H9 (cell line): Measurements from ENCODE around the gene POTEE. TPM values are rescaled to one million over a fixed set of nuclear protein-coding genes. Genes with fewer than 3 reads are reported as not detected.
A peak's percentile ranks its signal among the peaks of the same experiment; 100 is the strongest.
"Not testable (repeated sequence)": the region's sequence is repeated elsewhere in the genome, so short reads cannot be mapped to it uniquely, and the experiment has no call there.

Experiments
- DNase-seq: peaks from one replicate; pipeline ENCODE4 v3.0.0-alpha.2; 2017
- H2AFZ ChIP-seq: one replicate; pipeline ENCODE4 v1.6.1; 2013; ENCODE audit warnings: mild to moderate bottlenecking, low read length, control low read depth, moderate library complexity
- H2AK5ac ChIP-seq: 2 replicates; pipeline ENCODE4 v1.6.1; 2013; ENCODE audit warnings: low read length, control low read depth, mixed read lengths; ENCODE audit not compliant: insufficient read length
- H2BK120ac ChIP-seq: one replicate; pipeline ENCODE4 v1.6.1; 2013; ENCODE audit warnings: low read depth, mild to moderate bottlenecking, low read length, control low read depth, inconsistent platforms; ENCODE audit not compliant: poor library complexity, severe bottlenecking
- H2BK12ac ChIP-seq: 2 replicates; pipeline ENCODE4 v1.6.1; 2013; ENCODE audit warnings: low read length, control low read depth, mixed read lengths, low read depth; ENCODE audit not compliant: insufficient read length
- H2BK15ac ChIP-seq: 2 replicates; pipeline ENCODE4 v1.6.1; 2013; ENCODE audit warnings: low read depth, low read length, control low read depth
- H2BK20ac ChIP-seq: one replicate; pipeline ENCODE4 v1.6.1; 2013; ENCODE audit warnings: low read depth, mild to moderate bottlenecking, low read length, control low read depth, inconsistent platforms; ENCODE audit not compliant: poor library complexity, severe bottlenecking
- H2BK5ac ChIP-seq: 2 replicates; pipeline ENCODE4 v1.6.1; 2013; ENCODE audit warnings: low read length, control low read depth, mixed read lengths; ENCODE audit not compliant: insufficient read length
- H3K14ac ChIP-seq: 2 replicates; pipeline ENCODE4 v1.6.1; 2013; ENCODE audit warnings: low read length, control low read depth; ENCODE audit not compliant: insufficient read depth
- H3K18ac ChIP-seq: 2 replicates; pipeline ENCODE4 v1.6.1; 2013; ENCODE audit warnings: low read depth, mild to moderate bottlenecking, mixed read lengths, low read length, control low read depth; ENCODE audit not compliant: insufficient read length
- H3K23ac ChIP-seq: 2 replicates; pipeline ENCODE4 v1.6.1; 2013; ENCODE audit warnings: low read length, control low read depth, mixed read lengths, low read depth; ENCODE audit not compliant: insufficient read length
- H3K23me2 ChIP-seq: 2 replicates; pipeline ENCODE4 v1.6.1; 2013; ENCODE audit warnings: low read depth, mild to moderate bottlenecking, mixed read lengths, low read length, control low read depth; ENCODE audit not compliant: insufficient read length, poor library complexity, severe bottlenecking
- H3K27ac ChIP-seq: 2 replicates; pipeline ENCODE4 v1.5.1; 2013; ENCODE audit warnings: low read length, control low read depth, mixed read lengths, low read depth; ENCODE audit not compliant: insufficient read length
- H3K27me3 ChIP-seq: 2 replicates; pipeline ENCODE4 v1.6.1; 2013; ENCODE audit warnings: low read length, control low read depth, inconsistent platforms; ENCODE audit not compliant: insufficient read depth
- H3K4ac ChIP-seq: 2 replicates; pipeline ENCODE4 v1.6.1; 2013; ENCODE audit warnings: low read depth, mild to moderate bottlenecking, control low read depth, inconsistent platforms, low read length, moderate library complexity
- H3K4me1 ChIP-seq: 2 replicates; pipeline ENCODE4 v1.6.1; 2013; ENCODE audit warnings: low read length, control low read depth, inconsistent platforms; ENCODE audit not compliant: insufficient read depth
- H3K4me2 ChIP-seq: 2 replicates; pipeline ENCODE4 v1.6.1; 2013; ENCODE audit warnings: low read length, control low read depth, mixed read lengths; ENCODE audit not compliant: insufficient read length, insufficient read depth
- H3K56ac ChIP-seq: 2 replicates; pipeline ENCODE4 v1.6.1; 2013; ENCODE audit warnings: low read depth, mild to moderate bottlenecking, mixed read lengths, low read length, control low read depth; ENCODE audit not compliant: insufficient read length
- H3K79me1 ChIP-seq: 2 replicates; pipeline ENCODE4 v1.6.1; 2013; ENCODE audit warnings: low read depth, mild to moderate bottlenecking, moderate library complexity, low read length, control low read depth, inconsistent platforms; ENCODE audit not compliant: insufficient read depth, poor library complexity, severe bottlenecking
- H3K79me2 ChIP-seq: 2 replicates; pipeline ENCODE4 v1.6.1; 2013; ENCODE audit warnings: low read length, control low read depth, inconsistent platforms; ENCODE audit not compliant: insufficient read depth
- H3K9ac ChIP-seq: 2 replicates; pipeline ENCODE4 v1.6.1; 2013; ENCODE audit warnings: low read length, control low read depth, mixed read lengths; ENCODE audit not compliant: insufficient read length; ENCODE audit errors: extremely low read depth
- H3K9me3 ChIP-seq: one replicate; pipeline ENCODE4 v1.6.1; 2013; ENCODE audit warnings: low read depth, low read length, inconsistent platforms; ENCODE audit not compliant: control insufficient read depth
- H3T11ph ChIP-seq: one replicate; pipeline ENCODE4 v1.6.1; 2013; ENCODE audit warnings: mild to moderate bottlenecking, low read length, control low read depth, inconsistent platforms
- H4K20me1 ChIP-seq: one replicate; pipeline ENCODE4 v1.6.1; 2013; ENCODE audit not compliant: control insufficient read depth, insufficient read length, insufficient read depth
- H4K5ac ChIP-seq: 2 replicates; pipeline ENCODE4 v1.6.1; 2013; ENCODE audit warnings: low read depth, mild to moderate bottlenecking, mixed read lengths, low read length, control low read depth; ENCODE audit not compliant: insufficient read length
- H4K8ac ChIP-seq: replicated peaks from 2 replicates; pipeline ENCODE4 v1.6.1; 2013; ENCODE audit warnings: low read length, control low read depth, mixed read lengths, low read depth; ENCODE audit not compliant: insufficient read length
- H4K91ac ChIP-seq: 2 replicates; pipeline ENCODE4 v1.6.1; 2013; ENCODE audit warnings: low read depth, mild to moderate bottlenecking, moderate library complexity, mixed read lengths, low read length, control low read depth; ENCODE audit not compliant: insufficient read length
- H3K27ac Mint-ChIP-seq, 3 experiments: 2 replicates in 2 of 3; 3 replicates in 1 of 3; pipeline ENCODE4 v1.8.0; 2020 to 2021; ENCODE audit warnings: mixed read lengths in 3 of 3, mild to moderate bottlenecking in 1 of 3, moderate library complexity in 1 of 3
- H3K27me3 Mint-ChIP-seq: 2 replicates; pipeline ENCODE4 v1.8.0; 2021; ENCODE audit warnings: low read depth, mild to moderate bottlenecking, moderate library complexity, mixed read lengths
- H3K36me3 Mint-ChIP-seq, 3 experiments: 2 replicates in 2 of 3; 3 replicates in 1 of 3; pipeline ENCODE4 v1.8.0; 2020 to 2021; ENCODE audit warnings: low read depth in 3 of 3, mixed read lengths in 3 of 3; ENCODE audit not compliant: insufficient read depth in 1 of 3
- H3K4me1 Mint-ChIP-seq, 2 experiments: 2 replicates each; pipeline ENCODE4 v1.8.0; 2020; ENCODE audit warnings: mixed read lengths in 2 of 2
- H3K4me3 Mint-ChIP-seq, 2 experiments: 2 replicates in 1 of 2; 3 replicates in 1 of 2; pipeline ENCODE4 v1.8.0; 2020 to 2021; ENCODE audit warnings: mild to moderate bottlenecking in 2 of 2, mixed read lengths in 2 of 2, moderate library complexity in 1 of 2
- H3K9me3 Mint-ChIP-seq, 2 experiments: 2 replicates in 1 of 2; 3 replicates in 1 of 2; pipeline ENCODE4 v1.8.0; 2020; ENCODE audit warnings: mild to moderate bottlenecking in 2 of 2, mixed read lengths in 2 of 2, moderate library complexity in 1 of 2
- WGBS: extraction: QIAGEN DNeasy Blood & Tissue Kit; methylation state at CpG from one replicate; pipeline ENCODE4 v1.1.7; 2013; ENCODE audit warnings: missing lambda C conversion rate, low lambda C conversion rate, mixed read lengths; ENCODE audit not compliant: insufficient read length; ENCODE audit errors: extremely low coverage; 5-methylcytosine and 5-hydroxymethylcytosine counted together
- total RNA-seq: library from RNA; stranded (reverse); gene quantifications from 2 replicates; pipeline ENCODE4 v1.2.1, GENCODE V29; 2021
- TF ChIP-seq, protein P1 (sequence below): fragments of 200-600 bp; sonication (generic); conservative IDR thresholded peaks from 3 replicates; pipeline ENCODE4 v1.8.0; 2021; ENCODE audit warnings: antibody characterized with exemption, mild to moderate bottlenecking

POTEE gene
- total RNA-seq, 1 experiment from 2014 or later, result 1.2 TPM

DNA sequence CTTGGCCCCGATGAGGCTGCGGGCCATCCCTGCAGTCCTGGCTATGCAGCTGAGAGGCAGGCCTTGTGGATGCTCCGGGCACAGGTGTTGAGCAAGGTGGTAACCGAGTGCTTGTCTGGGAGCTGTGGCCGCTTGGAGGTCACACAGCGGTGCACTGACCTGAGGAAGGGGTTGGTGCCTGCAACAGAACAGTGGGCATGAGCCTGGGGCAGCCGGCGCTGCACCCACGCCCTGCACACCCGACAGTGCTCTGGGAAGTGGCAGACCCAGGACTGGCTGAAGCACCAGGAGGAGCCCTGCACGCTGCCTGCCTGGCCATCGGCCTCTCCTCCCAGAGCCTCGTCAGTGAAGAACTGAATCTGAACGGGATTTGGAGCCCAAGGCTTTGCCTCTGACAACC, 8.2 kb upstream of the POTEE start:
- Histone ChIP-seq H4K5ac (no peak overlapping the region), H2AK5ac (no peak overlapping the region), H3K79me2 (no peaks in the 10 kb centered on the region), H3K23ac (no peak overlapping the region), H2BK15ac (no peak overlapping the region), H3K4me1 (no peaks in the 10 kb centered on the region), H3K4me2 (no peak overlapping the region), H3K79me1 (no peaks in the 10 kb centered on the region), H2BK12ac (no peak overlapping the region), H3K9me3 (no peaks in the 10 kb centered on the region), H3K27ac (no peak overlapping the region), H3K27me3 (no peaks in the 10 kb centered on the region), H3K23me2 (no peaks in the 10 kb centered on the region), H3K4ac (no peak overlapping the region), H3K9ac (no peak overlapping the region), H2BK5ac (no peak overlapping the region), H3T11ph (no peak overlapping the region), H4K8ac (no peak overlapping the region), H2AFZ (no peak overlapping the region), H3K56ac (no peak overlapping the region), H2BK120ac (no peak overlapping the region), H3K14ac (no peak overlapping the region; the same call in 1 of the 2 replicates), H4K91ac (no peak overlapping the region), H2BK20ac (no peak overlapping the region), H4K20me1 (no peaks in the 10 kb centered on the region), H3K18ac (no peak overlapping the region)
- Mint-ChIP-seq H3K27me3 (no peaks in the 10 kb centered on the region; the same call in 1 of the 2 replicates), H3K27ac (no peak overlapping the region), H3K4me3 (no peak overlapping the region), H3K4me1 (no peaks in the 10 kb centered on the region), H3K9me3 (no peaks in the 10 kb centered on the region), H3K36me3 (no peaks in the 10 kb centered on the region)
- TF ChIP-seq, protein P1, sequence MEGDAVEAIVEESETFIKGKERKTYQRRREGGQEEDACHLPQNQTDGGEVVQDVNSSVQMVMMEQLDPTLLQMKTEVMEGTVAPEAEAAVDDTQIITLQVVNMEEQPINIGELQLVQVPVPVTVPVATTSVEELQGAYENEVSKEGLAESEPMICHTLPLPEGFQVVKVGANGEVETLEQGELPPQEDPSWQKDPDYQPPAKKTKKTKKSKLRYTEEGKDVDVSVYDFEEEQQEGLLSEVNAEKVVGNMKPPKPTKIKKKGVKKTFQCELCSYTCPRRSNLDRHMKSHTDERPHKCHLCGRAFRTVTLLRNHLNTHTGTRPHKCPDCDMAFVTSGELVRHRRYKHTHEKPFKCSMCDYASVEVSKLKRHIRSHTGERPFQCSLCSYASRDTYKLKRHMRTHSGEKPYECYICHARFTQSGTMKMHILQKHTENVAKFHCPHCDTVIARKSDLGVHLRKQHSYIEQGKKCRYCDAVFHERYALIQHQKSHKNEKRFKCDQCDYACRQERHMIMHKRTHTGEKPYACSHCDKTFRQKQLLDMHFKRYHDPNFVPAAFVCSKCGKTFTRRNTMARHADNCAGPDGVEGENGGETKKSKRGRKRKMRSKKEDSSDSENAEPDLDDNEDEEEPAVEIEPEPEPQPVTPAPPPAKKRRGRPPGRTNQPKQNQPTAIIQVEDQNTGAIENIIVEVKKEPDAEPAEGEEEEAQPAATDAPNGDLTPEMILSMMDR, result no peak
- DNase-seq, result peak; percentile 19
- WGBS, result no CpG with 5 or more reads among the region's 14 CpGs

DNA sequence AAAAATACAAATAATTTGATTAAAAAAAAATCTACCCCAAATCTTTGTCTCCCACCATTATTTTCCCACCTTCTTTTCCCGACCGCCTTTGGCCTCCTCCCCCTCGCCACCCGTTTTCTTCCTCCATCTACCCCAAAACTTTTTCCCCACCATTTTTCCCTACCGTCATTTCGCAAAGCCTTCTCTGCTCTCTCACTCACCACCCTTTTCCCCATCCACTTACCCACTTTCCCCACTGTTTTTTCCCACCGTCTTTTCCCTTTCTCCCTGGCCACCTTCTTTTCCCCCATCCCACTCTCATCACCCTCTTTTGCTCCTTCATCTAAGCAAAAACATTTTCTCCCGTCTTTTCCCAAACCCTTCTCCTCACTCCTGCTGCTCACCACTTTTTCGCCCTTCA, 1.5 kb upstream of the POTEE start:
- H3K9me3 Mint-ChIP-seq, H3K27ac Mint-ChIP-seq, H4K20me1 ChIP-seq: not testable (repeated sequence)

More for the DNA sequence above, 1.5 kb upstream of the POTEE start:
- not testable (repeated sequence) for H3K23ac ChIP-seq, H3K14ac ChIP-seq, H3K9ac ChIP-seq, H2BK15ac ChIP-seq, H2AFZ ChIP-seq, H3K9me3 ChIP-seq, H2BK120ac ChIP-seq, H3K23me2 ChIP-seq, H3K79me1 ChIP-seq, H3K4me1 Mint-ChIP-seq, H3K36me3 Mint-ChIP-seq, H3K18ac ChIP-seq, H3T11ph ChIP-seq, H3K4me2 ChIP-seq, H2AK5ac ChIP-seq, H3K27me3 ChIP-seq, H2BK20ac ChIP-seq, H4K8ac ChIP-seq, H3K27ac ChIP-seq, DNase-seq, H2BK12ac ChIP-seq, H4K5ac ChIP-seq, H3K27me3 Mint-ChIP-seq, H3K79me2 ChIP-seq, H2BK5ac ChIP-seq, H3K56ac ChIP-seq, H3K4ac ChIP-seq, H3K4me1 ChIP-seq, H4K91ac ChIP-seq
- peak overlapping the region; percentile 60 to 66; a peak in 4 of 5 replicates for H3K4me3 Mint-ChIP-seq
- WGBS, result 100% methylated on average over 1 of the region's 9 CpGs
